ENCODE data around the gene MRAS.

MRAS gene
- total RNA-seq = 0 to 0.39 (median 0) reads per million in 3 donors

GRCh38 chr3:138347960-138348753 lies at the start of gene MRAS:
TSS of gene MRAS (plus strand) at chr3:138348579. CDS start at chr3:138372884, 24,305 bp downstream.
- H3K4me1 ChIP-seq (ENCODE audit: control insufficient read depth, insufficient read depth, low read length, poor library complexity, severe bottlenecking) = peaks cover 3% of the 10 kb centered on the region
- no peaks in the 10 kb centered on the region for H3K9me3 ChIP-seq (ENCODE audit: control insufficient read depth, low read length)
- H3K27ac ChIP-seq (ENCODE audit: insufficient read depth, low read length, poor library complexity, severe bottlenecking) = no peak within 1 kb of the TSS
- H3K27me3 ChIP-seq (replicated peaks; ENCODE audit: control insufficient read depth, insufficient read depth, low read length, poor library complexity, severe bottlenecking) = peaks cover 10% of the 10 kb centered on the region
- H3K4me3 ChIP-seq (ENCODE audit: insufficient read depth, low read depth, low read length, poor library complexity, severe bottlenecking) = peak within 1 kb of the TSS; percentile 58
- peak in 1 of 3 donors; percentile 11 for DNase-seq
- H3K36me3 ChIP-seq (ENCODE audit: control insufficient read depth, insufficient read depth, low read length) = no peaks in the 10 kb centered on the region

GRCh38 chr3:138300647-138301046 lies 47.7 kb upstream of the MRAS start:
- Histone ChIP-seq H3K27ac (ENCODE audit: insufficient read depth, low read length, poor library complexity, severe bottlenecking) (no peak overlapping the region), H3K36me3 (ENCODE audit: control insufficient read depth, insufficient read depth, low read length) (peaks cover 2% of the 10 kb centered on the region), H3K9me3 (ENCODE audit: control insufficient read depth, low read length) (no peaks in the 10 kb centered on the region), H3K4me1 (ENCODE audit: control insufficient read depth, insufficient read depth, low read length, poor library complexity, severe bottlenecking) (peaks cover 4% of the 10 kb centered on the region), H3K27me3 (replicated peaks; ENCODE audit: control insufficient read depth, insufficient read depth, low read length, poor library complexity, severe bottlenecking) (no peaks in the 10 kb centered on the region), H3K4me3 (ENCODE audit: insufficient read depth, low read depth, low read length, poor library complexity, severe bottlenecking) (no peak overlapping the region)
- no peak for DNase-seq

- no peaks in the 10 kb centered on the region for H3K4me1 ChIP-seq (ENCODE audit: control insufficient read depth, insufficient read depth, low read length, poor library complexity, severe bottlenecking)
- peaks cover 4% of the 10 kb centered on the region for H3K9me3 ChIP-seq (ENCODE audit: control insufficient read depth, low read length)
- no peak overlapping the region for H3K27ac ChIP-seq (ENCODE audit: insufficient read depth, low read length, poor library complexity, severe bottlenecking)
- no peak overlapping the region for H3K4me3 ChIP-seq (ENCODE audit: insufficient read depth, low read depth, low read length, poor library complexity, severe bottlenecking)
- H3K27me3 ChIP-seq (replicated peaks; ENCODE audit: control insufficient read depth, insufficient read depth, low read length, poor library complexity, severe bottlenecking) = no peaks in the 10 kb centered on the region
- DNase-seq = no peak
- H3K36me3 ChIP-seq (ENCODE audit: control insufficient read depth, insufficient read depth, low read length) = no peaks in the 10 kb centered on the region
Measured at GRCh38 chr3:138303474-138303873, 44.9 kb upstream of the MRAS start.

GRCh38 chr3:138307899-138308298 lies 40.5 kb upstream of the MRAS start:
- Histone ChIP-seq H3K4me3 (ENCODE audit: insufficient read depth, low read depth, low read length, poor library complexity, severe bottlenecking) (no peak overlapping the region), H3K36me3 (ENCODE audit: control insufficient read depth, insufficient read depth, low read length) (no peaks in the 10 kb centered on the region), H3K27me3 (replicated peaks; ENCODE audit: control insufficient read depth, insufficient read depth, low read length, poor library complexity, severe bottlenecking) (no peaks in the 10 kb centered on the region), H3K27ac (ENCODE audit: insufficient read depth, low read length, poor library complexity, severe bottlenecking) (no peak overlapping the region), H3K4me1 (ENCODE audit: control insufficient read depth, insufficient read depth, low read length, poor library complexity, severe bottlenecking) (no peaks in the 10 kb centered on the region), H3K9me3 (ENCODE audit: control insufficient read depth, low read length) (peaks cover 7% of the 10 kb centered on the region)
- DNase-seq = no peak

GRCh38 chr3:138308783-138309182 lies 39.6 kb upstream of the MRAS start:
- H3K4me3 ChIP-seq (ENCODE audit: insufficient read depth, low read depth, low read length, poor library complexity, severe bottlenecking) = no peak overlapping the region
- no peaks in the 10 kb centered on the region for H3K27me3 ChIP-seq (replicated peaks; ENCODE audit: control insufficient read depth, insufficient read depth, low read length, poor library complexity, severe bottlenecking)
- DNase-seq = no peak
- peaks cover 7% of the 10 kb centered on the region for H3K9me3 ChIP-seq (ENCODE audit: control insufficient read depth, low read length)
- no peaks in the 10 kb centered on the region for H3K36me3 ChIP-seq (ENCODE audit: control insufficient read depth, insufficient read depth, low read length)
- H3K27ac ChIP-seq (ENCODE audit: insufficient read depth, low read length, poor library complexity, severe bottlenecking) = no peak overlapping the region
- H3K4me1 ChIP-seq (ENCODE audit: control insufficient read depth, insufficient read depth, low read length, poor library complexity, severe bottlenecking) = no peaks in the 10 kb centered on the region

GRCh38 chr3:138310494-138310893 lies 37.9 kb upstream of the MRAS start:
- Histone ChIP-seq H3K27ac (ENCODE audit: insufficient read depth, low read length, poor library complexity, severe bottlenecking) (no peak overlapping the region), H3K36me3 (ENCODE audit: control insufficient read depth, insufficient read depth, low read length) (no peaks in the 10 kb centered on the region), H3K9me3 (ENCODE audit: control insufficient read depth, low read length) (peaks cover 7% of the 10 kb centered on the region), H3K4me1 (ENCODE audit: control insufficient read depth, insufficient read depth, low read length, poor library complexity, severe bottlenecking) (no peaks in the 10 kb centered on the region), H3K4me3 (ENCODE audit: insufficient read depth, low read depth, low read length, poor library complexity, severe bottlenecking) (no peak overlapping the region), H3K27me3 (replicated peaks; ENCODE audit: control insufficient read depth, insufficient read depth, low read length, poor library complexity, severe bottlenecking) (no peaks in the 10 kb centered on the region)
- DNase-seq = no peak

GRCh38 chr3:138314751-138315150 lies 33.6 kb upstream of the MRAS start:
- Histone ChIP-seq H3K4me3 (ENCODE audit: insufficient read depth, low read depth, low read length, poor library complexity, severe bottlenecking) (no peak overlapping the region), H3K9me3 (ENCODE audit: control insufficient read depth, low read length) (no peaks in the 10 kb centered on the region), H3K36me3 (ENCODE audit: control insufficient read depth, insufficient read depth, low read length) (no peaks in the 10 kb centered on the region), H3K27me3 (replicated peaks; ENCODE audit: control insufficient read depth, insufficient read depth, low read length, poor library complexity, severe bottlenecking) (no peaks in the 10 kb centered on the region), H3K27ac (ENCODE audit: insufficient read depth, low read length, poor library complexity, severe bottlenecking) (no peak overlapping the region), H3K4me1 (ENCODE audit: control insufficient read depth, insufficient read depth, low read length, poor library complexity, severe bottlenecking) (no peaks in the 10 kb centered on the region)
- no peak for DNase-seq

GRCh38 chr3:138317687-138318086 lies 30.7 kb upstream of the MRAS start:
- no peaks in the 10 kb centered on the region for H3K9me3 ChIP-seq (ENCODE audit: control insufficient read depth, low read length)

GRCh38 chr3:138323971-138324370 lies 24.4 kb upstream of the MRAS start:
- no peaks in the 10 kb centered on the region for H3K27me3 ChIP-seq (replicated peaks; ENCODE audit: control insufficient read depth, insufficient read depth, low read length, poor library complexity, severe bottlenecking)
- peaks cover 6% of the 10 kb centered on the region for H3K4me1 ChIP-seq (ENCODE audit: control insufficient read depth, insufficient read depth, low read length, poor library complexity, severe bottlenecking)
- H3K36me3 ChIP-seq (ENCODE audit: control insufficient read depth, insufficient read depth, low read length) = no peaks in the 10 kb centered on the region
- no peaks in the 10 kb centered on the region for H3K9me3 ChIP-seq (ENCODE audit: control insufficient read depth, low read length)
- H3K4me3 ChIP-seq (ENCODE audit: insufficient read depth, low read depth, low read length, poor library complexity, severe bottlenecking) = no peak overlapping the region
- no peak for DNase-seq
- no peak overlapping the region for H3K27ac ChIP-seq (ENCODE audit: insufficient read depth, low read length, poor library complexity, severe bottlenecking)

More at GRCh38 chr3:138317687-138318086, 30.7 kb upstream of the MRAS start:
- Histone ChIP-seq H3K4me3 (ENCODE audit: insufficient read depth, low read depth, low read length, poor library complexity, severe bottlenecking) (no peak overlapping the region), H3K4me1 (ENCODE audit: control insufficient read depth, insufficient read depth, low read length, poor library complexity, severe bottlenecking) (no peaks in the 10 kb centered on the region), H3K36me3 (ENCODE audit: control insufficient read depth, insufficient read depth, low read length) (no peaks in the 10 kb centered on the region), H3K27ac (ENCODE audit: insufficient read depth, low read length, poor library complexity, severe bottlenecking) (no peak overlapping the region), H3K27me3 (replicated peaks; ENCODE audit: control insufficient read depth, insufficient read depth, low read length, poor library complexity, severe bottlenecking) (no peaks in the 10 kb centered on the region)
- no peak for DNase-seq

- Histone ChIP-seq H3K36me3 (ENCODE audit: control insufficient read depth, insufficient read depth, low read length) (no peaks in the 10 kb centered on the region), H3K27ac (ENCODE audit: insufficient read depth, low read length, poor library complexity, severe bottlenecking) (no peak overlapping the region), H3K4me1 (ENCODE audit: control insufficient read depth, insufficient read depth, low read length, poor library complexity, severe bottlenecking) (peaks cover 7% of the 10 kb centered on the region), H3K27me3 (replicated peaks; ENCODE audit: control insufficient read depth, insufficient read depth, low read length, poor library complexity, severe bottlenecking) (no peaks in the 10 kb centered on the region), H3K4me3 (ENCODE audit: insufficient read depth, low read depth, low read length, poor library complexity, severe bottlenecking) (no peak overlapping the region), H3K9me3 (ENCODE audit: control insufficient read depth, low read length) (no peaks in the 10 kb centered on the region)
- DNase-seq = no peak
Measured at GRCh38 chr3:138325990-138326389, 22.4 kb upstream of the MRAS start.

Measured in effector memory CD4-positive, alpha-beta T cell (primary cell).